CD4-positive, alpha-beta T cell (primary cell): ENCODE results near the gene SKAP2. TPM values are rescaled to one million over a fixed set of nuclear protein-coding genes. Genes with fewer than 3 reads are reported as not detected.

Experiments used
- ATAC-seq: fragments of 200-7000 bp; cut with Tn5 transposase; one replicate; pipeline ENCODE4 v1.10.0; 2022; ENCODE audit warnings: mild to moderate bottlenecking; ENCODE audit not compliant: poor library complexity
- CTCF ChIA-PET: fragments of 350-600 bp; sonication (Branson Sonifier 250); formaldehyde crosslinking; loops from one replicate; lab custom pipeline; 2021; ENCODE audit warnings: antibody characterized with exemption, inconsistent platforms; lab: Charles Lee
- POLR2A ChIA-PET: fragments of 350-600 bp; sonication (Branson Sonifier 250); formaldehyde crosslinking; loops from one replicate; lab custom pipeline; 2021; ENCODE audit warnings: antibody characterized with exemption, inconsistent platforms; lab: Charles Lee
- DNase-seq, 14 experiments: peaks; one replicate each; pipeline ENCODE4 v3.0.0-alpha.2; 2013 to 2020; ENCODE audit warnings: mixed read lengths in 2 of 14
- H3K27ac ChIP-seq, 2 donors: one replicate each; pipeline versions ENCODE4 v1.5.1 to v1.7.0; 2013; ENCODE audit warnings: low read length in 2 of 2, low read depth in 1 of 2, mild to moderate bottlenecking in 1 of 2
- H3K27me3 ChIP-seq, 2 experiments: 1 replicate in 1 of 2; 2 replicates in 1 of 2; pipeline versions ENCODE4 v1.6.1 to v1.7.0; 2013; ENCODE audit warnings: low read length in 2 of 2, control low read depth in 1 of 2, mild to moderate bottlenecking in 1 of 2, moderate library complexity in 1 of 2; ENCODE audit not compliant: insufficient read depth in 2 of 2, control insufficient read depth in 1 of 2
- H3K36me3 ChIP-seq: one replicate; pipeline ENCODE4 v1.6.1; 2013; ENCODE audit warnings: low read length, control low read depth; ENCODE audit not compliant: insufficient read depth
- H3K4me1 ChIP-seq: one replicate; pipeline ENCODE4 v1.6.1; 2013; ENCODE audit warnings: low read length, control low read depth; ENCODE audit not compliant: insufficient read depth
- H3K4me3 ChIP-seq: one replicate; pipeline ENCODE4 v1.5.1; 2013; ENCODE audit warnings: mild to moderate bottlenecking, low read length, moderate library complexity
- H3K9me3 ChIP-seq, 2 experiments: 1 replicate in 1 of 2; 2 replicates in 1 of 2; pipeline versions ENCODE4 v1.6.1 to v1.7.0; 2013; ENCODE audit warnings: low read length in 2 of 2, mild to moderate bottlenecking in 2 of 2, control low read depth in 1 of 2, moderate library complexity in 1 of 2; ENCODE audit not compliant: control insufficient read depth in 1 of 2, insufficient read depth in 1 of 2
- H3K27ac Mint-ChIP-seq: one replicate; pipeline ENCODE4 v1.8.0; 2020; ENCODE audit warnings: mixed read lengths
- H3K27me3 Mint-ChIP-seq: one replicate; pipeline ENCODE4 v1.8.0; 2021; ENCODE audit warnings: mixed read lengths
- H3K36me3 Mint-ChIP-seq: one replicate; pipeline ENCODE4 v1.8.0; 2021; ENCODE audit warnings: low read depth, mixed read lengths
- H3K4me1 Mint-ChIP-seq: one replicate; pipeline ENCODE4 v1.8.0; 2021; ENCODE audit warnings: low read depth, mixed read lengths
- H3K4me3 Mint-ChIP-seq: one replicate; pipeline ENCODE4 v1.8.0; 2020; ENCODE audit warnings: mild to moderate bottlenecking, mixed read lengths
- H3K9me3 Mint-ChIP-seq: one replicate; pipeline ENCODE4 v1.8.0; 2020; ENCODE audit warnings: mixed read lengths
- intact Hi-C, 2 experiments: fragments of 100-400 bp; cut with DNase I in 1 of 2; cut with micrococcal nuclease in 1 of 2; formaldehyde crosslinking; loops; one replicate each; pipeline versions ENCODE4 v1.15.1 to v1.9.0; 2023 to 2025; cut with DNase I, micrococcal nuclease
- total RNA-seq, 174 experiments: library from RNA in 2 of 174; stranded (reverse) in 2 of 174; gene quantifications; one replicate each; pipeline ENCODE4 v1.2.3 and lab custom pipeline; 2021 to 2026
- TF ChIP-seq, protein P1 (sequence below): fragments of 200-600 bp; IDR thresholded peaks from one replicate; pipeline ENCODE4 v1.8.0; 2022; ENCODE audit warnings: antibody characterized with exemption, mild to moderate bottlenecking

Gene SKAP2
- total RNA-seq, 2 experiments from 2014 or later = 0.91 to 1.2 TPM

- H3K9me3 ChIP-seq = no peaks in the 10 kb centered on the region
- ATAC-seq (no peak), DNase-seq (no peak)
- no peaks in the 10 kb centered on the region for H3K36me3 ChIP-seq
- H3K36me3 Mint-ChIP-seq = no peaks in the 10 kb centered on the region
- no peak overlapping the region for H3K4me3 Mint-ChIP-seq
- no peak overlapping the region for H3K27ac Mint-ChIP-seq
- intact Hi-C loops = loop anchor here in 1 of 2 experiments (10.0 kb wide), 1 partner anchor 379 kb away; the partner anchor contains the start of gene SNX10
- H3K27me3 Mint-ChIP-seq = peaks cover 32% of the 10 kb centered on the region
- H3K27ac ChIP-seq = no peak overlapping the region
- ChIA-PET POLR2A (no interaction called here), CTCF (no interaction called here)
- no peaks in the 10 kb centered on the region for H3K4me1 ChIP-seq
- no peaks in the 10 kb centered on the region for H3K27me3 ChIP-seq
- no peaks in the 10 kb centered on the region for H3K4me1 Mint-ChIP-seq
- TF ChIP-seq, protein P1, sequence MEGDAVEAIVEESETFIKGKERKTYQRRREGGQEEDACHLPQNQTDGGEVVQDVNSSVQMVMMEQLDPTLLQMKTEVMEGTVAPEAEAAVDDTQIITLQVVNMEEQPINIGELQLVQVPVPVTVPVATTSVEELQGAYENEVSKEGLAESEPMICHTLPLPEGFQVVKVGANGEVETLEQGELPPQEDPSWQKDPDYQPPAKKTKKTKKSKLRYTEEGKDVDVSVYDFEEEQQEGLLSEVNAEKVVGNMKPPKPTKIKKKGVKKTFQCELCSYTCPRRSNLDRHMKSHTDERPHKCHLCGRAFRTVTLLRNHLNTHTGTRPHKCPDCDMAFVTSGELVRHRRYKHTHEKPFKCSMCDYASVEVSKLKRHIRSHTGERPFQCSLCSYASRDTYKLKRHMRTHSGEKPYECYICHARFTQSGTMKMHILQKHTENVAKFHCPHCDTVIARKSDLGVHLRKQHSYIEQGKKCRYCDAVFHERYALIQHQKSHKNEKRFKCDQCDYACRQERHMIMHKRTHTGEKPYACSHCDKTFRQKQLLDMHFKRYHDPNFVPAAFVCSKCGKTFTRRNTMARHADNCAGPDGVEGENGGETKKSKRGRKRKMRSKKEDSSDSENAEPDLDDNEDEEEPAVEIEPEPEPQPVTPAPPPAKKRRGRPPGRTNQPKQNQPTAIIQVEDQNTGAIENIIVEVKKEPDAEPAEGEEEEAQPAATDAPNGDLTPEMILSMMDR = no peak
- H3K9me3 Mint-ChIP-seq = no peaks in the 10 kb centered on the region
- H3K4me3 ChIP-seq = no peak overlapping the region
These were observed 190.5 kb downstream of the SKAP2 start for GRCh38 chr7:26673858-26674257.

DNA sequence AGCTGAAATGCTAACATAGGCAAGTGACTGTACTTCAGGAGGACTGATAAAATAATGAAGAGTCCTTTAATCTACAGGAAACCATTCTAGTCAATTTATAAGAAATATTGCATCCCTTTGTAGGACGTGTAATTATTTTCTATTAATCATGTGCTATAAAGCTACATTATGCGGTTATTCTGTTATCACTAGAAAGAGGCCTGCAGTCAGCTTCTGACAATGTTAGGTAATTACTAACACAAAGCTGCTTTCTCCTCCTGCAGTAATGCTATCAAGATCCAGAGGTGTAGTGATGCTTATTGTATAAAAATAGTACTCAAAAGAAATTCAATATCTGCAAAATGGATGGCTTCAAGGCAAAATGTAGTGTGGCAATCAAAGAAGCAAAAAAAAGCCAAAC is 191.1 kb downstream of the SKAP2 start:
- ATAC-seq (no peak), DNase-seq (no peak)
- Mint-ChIP-seq H3K36me3 (no peaks in the 10 kb centered on the region), H3K27me3 (peaks cover 31% of the 10 kb centered on the region), H3K4me1 (no peaks in the 10 kb centered on the region), H3K9me3 (no peaks in the 10 kb centered on the region), H3K4me3 (no peak overlapping the region), H3K27ac (no peak overlapping the region)
- no peaks in the 10 kb centered on the region for H3K27me3 ChIP-seq
- ChIA-PET CTCF (no interaction called here), POLR2A (no interaction called here)
- H3K36me3 ChIP-seq = no peaks in the 10 kb centered on the region
- H3K9me3 ChIP-seq = no peaks in the 10 kb centered on the region
- no peaks in the 10 kb centered on the region for H3K4me1 ChIP-seq
- intact Hi-C loops = loop anchor here in 1 of 2 experiments (10.0 kb wide), 1 partner anchor 378 kb away; the partner anchor contains the start of gene SNX10
- H3K27ac ChIP-seq = no peak overlapping the region
- TF ChIP-seq, protein P1 = no peak
- H3K4me3 ChIP-seq = no peak overlapping the region

- H3K36me3 Mint-ChIP-seq = no peaks in the 10 kb centered on the region
- Histone ChIP-seq H3K27ac (no peak overlapping the region), H3K36me3 (no peaks in the 10 kb centered on the region), H3K4me1 (no peaks in the 10 kb centered on the region), H3K4me3 (no peak overlapping the region), H3K27me3 (no peaks in the 10 kb centered on the region), H3K9me3 (no peaks in the 10 kb centered on the region)
- no peak for DNase-seq
- H3K27me3 Mint-ChIP-seq = peaks cover 24% of the 10 kb centered on the region
- H3K4me3 Mint-ChIP-seq = no peak overlapping the region
- intact Hi-C loops = loop anchor here in 1 of 2 experiments (10.0 kb wide), 1 partner anchor 376 kb away; the partner anchor contains the start of gene SNX10
- H3K27ac Mint-ChIP-seq = no peak overlapping the region
- TF ChIP-seq, protein P1 = no peak
- ATAC-seq = no peak
- no peaks in the 10 kb centered on the region for H3K9me3 Mint-ChIP-seq
- POLR2A ChIA-PET = no interaction called here
- CTCF ChIA-PET = interaction anchor here (0.8 kb wide), 1 partner anchor 778 kb away, joined by 3 read pairs; no protein-coding TSS in a partner anchor
- peaks cover 6% of the 10 kb centered on the region for H3K4me1 Mint-ChIP-seq
These were observed 193.5 kb downstream of the SKAP2 start for GRCh38 chr7:26670841-26671240.
